ENCODE data around the gene HPCAL1.

DNA sequence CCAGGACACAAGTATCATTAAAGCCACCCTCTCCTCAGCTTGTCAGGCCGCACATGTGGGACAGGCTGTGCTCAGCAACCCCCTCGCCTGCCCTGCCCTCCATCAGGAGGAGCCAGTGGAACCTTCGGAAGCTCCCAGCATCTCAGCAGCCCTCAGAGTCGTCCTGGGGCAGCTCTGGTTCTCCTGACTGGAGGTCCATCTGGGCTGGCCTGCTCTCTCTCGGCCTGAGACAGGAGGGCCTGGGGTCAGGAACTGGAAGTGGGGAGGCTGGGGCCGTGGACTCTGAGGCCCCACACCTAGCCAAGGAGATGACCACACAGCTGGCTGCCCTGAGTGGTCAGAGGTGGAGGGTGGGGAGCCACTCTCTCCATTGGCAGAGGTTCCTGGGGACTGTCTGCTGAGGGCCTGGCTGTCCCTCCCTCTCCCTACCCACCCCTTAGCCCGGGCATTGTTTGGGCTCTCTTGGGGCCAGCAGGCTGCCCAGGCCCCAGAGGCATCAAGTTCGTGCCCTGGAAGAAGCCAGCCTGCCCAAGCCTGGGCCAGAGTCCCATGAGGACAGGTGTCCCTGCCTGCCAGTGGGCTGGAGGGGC is 122.3 kb downstream of the HPCAL1 start:
- TF ChIP-seq, protein P1, sequence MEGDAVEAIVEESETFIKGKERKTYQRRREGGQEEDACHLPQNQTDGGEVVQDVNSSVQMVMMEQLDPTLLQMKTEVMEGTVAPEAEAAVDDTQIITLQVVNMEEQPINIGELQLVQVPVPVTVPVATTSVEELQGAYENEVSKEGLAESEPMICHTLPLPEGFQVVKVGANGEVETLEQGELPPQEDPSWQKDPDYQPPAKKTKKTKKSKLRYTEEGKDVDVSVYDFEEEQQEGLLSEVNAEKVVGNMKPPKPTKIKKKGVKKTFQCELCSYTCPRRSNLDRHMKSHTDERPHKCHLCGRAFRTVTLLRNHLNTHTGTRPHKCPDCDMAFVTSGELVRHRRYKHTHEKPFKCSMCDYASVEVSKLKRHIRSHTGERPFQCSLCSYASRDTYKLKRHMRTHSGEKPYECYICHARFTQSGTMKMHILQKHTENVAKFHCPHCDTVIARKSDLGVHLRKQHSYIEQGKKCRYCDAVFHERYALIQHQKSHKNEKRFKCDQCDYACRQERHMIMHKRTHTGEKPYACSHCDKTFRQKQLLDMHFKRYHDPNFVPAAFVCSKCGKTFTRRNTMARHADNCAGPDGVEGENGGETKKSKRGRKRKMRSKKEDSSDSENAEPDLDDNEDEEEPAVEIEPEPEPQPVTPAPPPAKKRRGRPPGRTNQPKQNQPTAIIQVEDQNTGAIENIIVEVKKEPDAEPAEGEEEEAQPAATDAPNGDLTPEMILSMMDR (IDR thresholded peaks at IDR 0.05) = no peak
- TF ChIP-seq EP300 (IDR thresholded peaks at IDR 0.05) = no peak
- no peak for TF ChIP-seq POLR2A (IDR thresholded peaks at IDR 0.05; ENCODE audit: low read depth)
